Spleen (tissue), 11 donors: ENCODE data around the gene YTHDF1. TPM values are rescaled to one million over a fixed set of nuclear protein-coding genes. Genes with fewer than 3 reads are reported as not detected.

Experiments
- DNase-seq: peaks from one replicate; pipeline ENCODE4 v3.0.0-alpha.2; 2020
- H3K27ac ChIP-seq, 8 donors: fragments of 200-600 bp; sonication (generic) in 7 of 8; 1 replicate in 4 of 8; 2 replicates in 4 of 8; pipeline versions ENCODE4 v1.5.0 to v1.8.0; 2016 to 2021; ENCODE audit warnings: inconsistent platforms in 4 of 8, mild to moderate bottlenecking in 4 of 8, moderate library complexity in 1 of 8
- H3K27me3 ChIP-seq, 7 donors: fragments of 200-600 bp; sonication (generic) in 6 of 7; replicated peaks in 1 of 7; 1 replicate in 4 of 7; 2 replicates in 3 of 7; pipeline versions ENCODE4 v1.5.0 to v1.8.0; 2016 to 2021; ENCODE audit warnings: inconsistent platforms in 3 of 7, mild to moderate bottlenecking in 1 of 7
- H3K36me3 ChIP-seq, 6 donors: fragments of 200-600 bp; sonication (generic) in 5 of 6; 1 replicate in 4 of 6; 2 replicates in 2 of 6; pipeline versions ENCODE4 v1.5.0 to v1.8.0; 2016 to 2021; ENCODE audit warnings: inconsistent platforms in 2 of 6
- H3K4me1 ChIP-seq, 6 donors: fragments of 200-600 bp; sonication (generic) in 5 of 6; 1 replicate in 3 of 6; 2 replicates in 3 of 6; pipeline versions ENCODE4 v1.5.0 to v1.8.0; 2016 to 2021; ENCODE audit warnings: inconsistent platforms in 3 of 6
- H3K4me3 ChIP-seq, 8 donors: fragments of 200-600 bp; sonication (generic) in 7 of 8; 1 replicate in 4 of 8; 2 replicates in 4 of 8; pipeline versions ENCODE4 v1.5.0 to v1.8.0; 2016 to 2021; ENCODE audit warnings: inconsistent platforms in 4 of 8, mild to moderate bottlenecking in 4 of 8, moderate library complexity in 2 of 8
- H3K9me3 ChIP-seq, 8 donors: fragments of 200-600 bp; sonication (generic) in 7 of 8; 1 replicate in 4 of 8; 2 replicates in 4 of 8; pipeline versions ENCODE4 v1.5.0 to v1.8.0; 2016 to 2021; ENCODE audit warnings: inconsistent platforms in 4 of 8
- CTCF ChIP-seq, 11 experiments: fragments of 200-600 bp in 7 of 11; fragments of 450-650 bp in 4 of 11; sonication (generic) in 4 of 11; IDR thresholded peaks in 8 of 11; conservative IDR thresholded peaks in 3 of 11; 1 replicate in 7 of 11; 2 replicates in 4 of 11; pipeline versions ENCODE4 v1.4.0 to v1.8.0; 2016 to 2021; ENCODE audit warnings: antibody characterized with exemption in 11 of 11, inconsistent platforms in 4 of 11, mild to moderate bottlenecking in 1 of 11
- POLR2A ChIP-seq, 3 donors: fragments of 450-650 bp; IDR thresholded peaks; one replicate each; pipeline ENCODE4 v1.5.1; 2017; ENCODE audit warnings: antibody characterized with exemption in 3 of 3, mild to moderate bottlenecking in 1 of 3
- POLR2AphosphoS5 ChIP-seq, 3 donors: sonication (generic); formaldehyde crosslinking; IDR thresholded peaks; one replicate each; pipeline ENCODE4 v1.5.1; 2017; ENCODE audit warnings: antibody characterized with exemption in 3 of 3
- WGBS, 5 donors: extraction: QIAGEN DNeasy Blood & Tissue Kit in 3 of 5; methylation state at CpG; one replicate each; pipeline versions ENCODE4 v1.1.5 to v1.1.7; 2013 to 2018; 5-methylcytosine and 5-hydroxymethylcytosine counted together
- intact Hi-C: fragments of 100-400 bp; cut with DNase I; formaldehyde crosslinking; loops from one replicate; pipeline ENCODE4 v1.15.0; 2023; ENCODE audit warnings: low total_unique reads
- polyA plus RNA-seq, 3 donors: library from polyadenylated mRNA; stranded (reverse); fragments of 200-250 nt; gene quantifications; one replicate each; pipeline ENCODE4 v1.2.1, GENCODE V29; 2013
- total RNA-seq, 7 donors: library from RNA; depleted of rRNA in 3 of 7; stranded (reverse); fragments of >200 nt in 3 of 7; fragmentation: NEBNext Ultra II Directional in 4 of 7; extraction: Animal tissue kit (Norgen Biotek cat#: 25700) in 4 of 7; gene quantifications; one replicate each; pipeline versions ENCODE4 v1.1.0 to v1.2.1, GENCODE V29; 2016 to 2021
- donor health status: healthy with polysubstance abuse.
- donor health status: DM: no; HTN: no; CAD: no; lungs with moderate emphysema.
- donor health status: DM: no; HTN: no; CAD: no.
- donor health status: Bipolar disorder and iron deficiency.
- donor health status: healthy.
- donor health status: DM: no; HTN: no; CAD: no.
- donor health status: DM: yes; HTN: yes; CAD: no.

Gene YTHDF1
- total and polyA plus RNA-seq, 10 donors, result 18.8 to 41.6 (median 33.0) TPM

DNA sequence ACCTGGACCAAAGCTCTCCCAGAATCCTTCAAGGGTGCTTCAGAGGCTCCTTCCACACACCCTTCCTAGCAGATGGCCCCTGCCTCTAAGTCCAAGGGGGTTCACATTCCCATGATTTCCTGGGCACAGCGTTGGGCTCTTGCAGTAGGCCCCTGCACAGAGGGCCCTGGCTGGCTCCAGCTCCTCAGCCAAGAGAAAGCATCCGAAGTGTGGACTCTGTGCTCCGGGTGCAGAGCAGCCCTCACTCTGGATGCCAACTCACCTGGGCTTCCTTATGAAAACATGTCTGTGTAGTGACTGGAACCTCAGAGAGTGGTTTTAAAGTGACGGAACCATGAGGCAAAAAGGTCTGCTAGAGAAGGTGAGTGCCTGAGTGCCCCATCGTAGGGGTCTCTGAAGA, 11.6 kb downstream of the YTHDF1 start:
- Histone ChIP-seq H3K4me1 (peaks cover 0 to 54% (median 16%) of the 10 kb centered on the region in 6 donors), H3K9me3 (no peaks in the 10 kb centered on the region), H3K27me3 (no peaks in the 10 kb centered on the region), H3K27ac (no peak overlapping the region), H3K4me3 (no peak overlapping the region), H3K36me3 (peaks cover 0 to 100% (median 87%) of the 10 kb centered on the region in 6 donors)
- no peak for TF ChIP-seq POLR2AphosphoS5 (IDR thresholded peaks at IDR 0.05)
- no peak for TF ChIP-seq POLR2A (IDR thresholded peaks at IDR 0.05)
- TF ChIP-seq CTCF (IDR thresholded peaks at IDR 0.05 in 8 of 11, conservative IDR thresholded peaks at IDR 0.05 in 3 of 11), result no peak
- intact Hi-C loops, result no loop called here
- 87 to 97% (median 92%) methylated on average over 5 of the region's 5 CpGs for WGBS, 5 donors
- no peak for DNase-seq

DNA sequence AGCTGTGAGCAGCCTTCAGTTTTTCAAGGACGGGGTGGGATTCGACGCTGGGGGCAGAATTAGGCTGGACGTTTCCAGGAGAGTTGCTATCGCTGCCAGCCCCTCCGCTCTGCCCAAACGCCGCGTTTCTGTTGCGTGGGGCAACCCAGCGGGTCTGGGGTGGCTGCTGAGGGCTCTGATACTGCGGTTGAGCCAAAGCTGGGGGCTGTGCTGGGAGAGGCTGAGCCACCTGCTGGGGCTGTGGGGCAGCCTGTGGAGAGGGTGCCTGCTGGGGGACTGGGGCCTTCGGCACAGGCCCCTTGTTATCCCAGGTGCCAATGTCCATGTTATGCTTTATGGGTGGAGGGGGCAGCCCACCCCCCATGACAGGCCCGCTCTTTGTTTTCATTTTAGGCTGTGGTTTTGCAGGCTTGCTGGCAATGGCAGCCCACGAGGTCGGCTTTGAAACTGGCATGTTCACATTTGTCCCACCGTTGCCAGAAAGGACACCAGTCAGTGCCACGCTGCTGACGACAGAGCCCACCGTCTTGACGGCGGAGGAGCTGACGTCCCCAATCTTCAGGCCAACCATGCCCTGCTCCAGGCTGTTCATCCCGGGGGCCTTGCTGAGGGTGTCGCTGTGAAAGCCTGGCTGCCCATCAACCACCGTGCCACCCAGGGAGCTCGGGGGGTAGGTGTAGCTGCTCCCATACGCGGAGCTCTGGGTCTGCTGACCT, 13.0 kb downstream of the YTHDF1 start:
- intact Hi-C loops, result no loop called here
- Histone ChIP-seq H3K9me3 (no peaks in the 10 kb centered on the region), H3K27me3 (no peaks in the 10 kb centered on the region), H3K27ac (no peak overlapping the region), H3K4me1 (peaks cover 0 to 54% (median 20%) of the 10 kb centered on the region in 6 donors), H3K4me3 (no peak overlapping the region), H3K36me3 (peaks cover 0 to 100% (median 75%) of the 10 kb centered on the region in 6 donors)
- 92 to 99% (median 95%) methylated on average over 25 to 29 of the region's 29 CpGs for WGBS, 5 donors
- DNase-seq, result no peak
- peak in 1 of 3 donors; percentile 53 for TF ChIP-seq POLR2AphosphoS5 (IDR thresholded peaks at IDR 0.05)
- TF ChIP-seq CTCF (IDR thresholded peaks at IDR 0.05 in 8 of 11, conservative IDR thresholded peaks at IDR 0.05 in 3 of 11), result no peak

- Histone ChIP-seq H3K4me1 (peaks cover 0 to 63% (median 24%) of the 10 kb centered on the region in 6 donors), H3K27ac (no peak overlapping the region), H3K4me3 (no peak overlapping the region), H3K9me3 (no peaks in the 10 kb centered on the region), H3K36me3 (peaks cover 0 to 100% (median 69%) of the 10 kb centered on the region in 6 donors), H3K27me3 (no peaks in the 10 kb centered on the region)
- TF ChIP-seq POLR2AphosphoS5 (IDR thresholded peaks at IDR 0.05) (peak in 2 of 3 donors; percentile 22 to 66), CTCF (IDR thresholded peaks at IDR 0.05 in 8 of 11, conservative IDR thresholded peaks at IDR 0.05 in 3 of 11) (no peak)
- WGBS, 5 donors, result 90 to 92% (median 91%) methylated on average over 17 of the region's 17 CpGs
- no peak for DNase-seq
- intact Hi-C loops, result no loop called here
Measured at GRCh38 chr20:63202021-63202420, 13.9 kb downstream of the YTHDF1 start.

GRCh38 chr20:63198606-63199005, 17.3 kb downstream of the YTHDF1 start:
- Histone ChIP-seq H3K27me3 (no peaks in the 10 kb centered on the region), H3K27ac (no peak overlapping the region), H3K4me3 (no peak overlapping the region), H3K9me3 (no peaks in the 10 kb centered on the region), H3K4me1 (peaks cover 0 to 55% (median 24%) of the 10 kb centered on the region in 6 donors), H3K36me3 (peaks cover 0 to 97% (median 52%) of the 10 kb centered on the region in 6 donors)
- no peak for DNase-seq
- 59 to 85% (median 66%) methylated on average over 7 of the region's 7 CpGs for WGBS, 5 donors
- intact Hi-C loops, result no loop called here
- TF ChIP-seq POLR2AphosphoS5 (IDR thresholded peaks at IDR 0.05) (no peak), CTCF (IDR thresholded peaks at IDR 0.05 in 8 of 11, conservative IDR thresholded peaks at IDR 0.05 in 3 of 11) (no peak)
